ENCODE measurements around the gene SCYL3.
"Not testable (repeated sequence)": the region's sequence is repeated elsewhere in the genome, so short reads cannot be mapped to it uniquely, and the experiment has no call there.

DNA sequence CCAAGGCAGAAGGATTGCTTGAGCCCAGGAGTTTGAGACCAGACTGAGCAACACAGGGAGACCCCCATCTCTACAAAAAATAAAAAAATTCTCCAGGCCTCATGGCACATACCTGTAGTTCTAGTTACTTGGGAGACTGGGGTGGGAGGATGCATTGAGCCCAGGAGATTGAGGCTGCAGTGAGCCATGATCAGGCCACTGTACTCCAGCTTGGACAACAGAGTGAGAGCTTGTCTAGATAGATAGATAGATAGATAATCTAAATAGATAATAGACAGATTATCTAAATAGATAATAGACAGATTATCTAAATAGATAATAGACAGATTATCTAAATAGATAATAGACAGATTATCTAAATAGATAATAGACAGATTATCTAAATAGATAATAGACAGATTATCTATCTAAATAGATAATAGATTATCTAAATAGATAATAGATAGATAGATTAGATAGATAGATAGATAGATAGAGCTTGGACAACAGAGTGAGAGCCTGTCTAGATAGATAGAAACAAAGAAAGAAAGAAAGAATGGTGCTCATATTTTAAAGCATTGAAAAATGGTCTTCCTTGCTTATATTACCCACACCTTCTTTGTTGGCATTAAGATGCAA is 82.2 kb downstream of the SCYL3 start:
- TF ChIP-seq, protein P1, sequence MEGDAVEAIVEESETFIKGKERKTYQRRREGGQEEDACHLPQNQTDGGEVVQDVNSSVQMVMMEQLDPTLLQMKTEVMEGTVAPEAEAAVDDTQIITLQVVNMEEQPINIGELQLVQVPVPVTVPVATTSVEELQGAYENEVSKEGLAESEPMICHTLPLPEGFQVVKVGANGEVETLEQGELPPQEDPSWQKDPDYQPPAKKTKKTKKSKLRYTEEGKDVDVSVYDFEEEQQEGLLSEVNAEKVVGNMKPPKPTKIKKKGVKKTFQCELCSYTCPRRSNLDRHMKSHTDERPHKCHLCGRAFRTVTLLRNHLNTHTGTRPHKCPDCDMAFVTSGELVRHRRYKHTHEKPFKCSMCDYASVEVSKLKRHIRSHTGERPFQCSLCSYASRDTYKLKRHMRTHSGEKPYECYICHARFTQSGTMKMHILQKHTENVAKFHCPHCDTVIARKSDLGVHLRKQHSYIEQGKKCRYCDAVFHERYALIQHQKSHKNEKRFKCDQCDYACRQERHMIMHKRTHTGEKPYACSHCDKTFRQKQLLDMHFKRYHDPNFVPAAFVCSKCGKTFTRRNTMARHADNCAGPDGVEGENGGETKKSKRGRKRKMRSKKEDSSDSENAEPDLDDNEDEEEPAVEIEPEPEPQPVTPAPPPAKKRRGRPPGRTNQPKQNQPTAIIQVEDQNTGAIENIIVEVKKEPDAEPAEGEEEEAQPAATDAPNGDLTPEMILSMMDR (IDR thresholded peaks at IDR 0.05), result not testable (repeated sequence)
- not testable (repeated sequence) for TF ChIP-seq POLR2AphosphoS5 (IDR thresholded peaks at IDR 0.05)
